C4-2B (cell line): ENCODE results near the gene DNAJC13.

Source experiments
- ZFX ChIP-seq: fragments of 450-650 bp; IDR thresholded peaks from 2 replicates; pipeline ENCODE4 v1.6.1; 2017
- TF ChIP-seq, protein P1 (sequence below): fragments of 450-650 bp; conservative IDR thresholded peaks from 2 replicates; pipeline ENCODE4 v1.5.1; 2017; ENCODE audit warnings: mild to moderate bottlenecking

GRCh38 chr3:132394320-132394719 lies 23.0 kb upstream of the DNAJC13 start:
- TF ChIP-seq, protein P1, sequence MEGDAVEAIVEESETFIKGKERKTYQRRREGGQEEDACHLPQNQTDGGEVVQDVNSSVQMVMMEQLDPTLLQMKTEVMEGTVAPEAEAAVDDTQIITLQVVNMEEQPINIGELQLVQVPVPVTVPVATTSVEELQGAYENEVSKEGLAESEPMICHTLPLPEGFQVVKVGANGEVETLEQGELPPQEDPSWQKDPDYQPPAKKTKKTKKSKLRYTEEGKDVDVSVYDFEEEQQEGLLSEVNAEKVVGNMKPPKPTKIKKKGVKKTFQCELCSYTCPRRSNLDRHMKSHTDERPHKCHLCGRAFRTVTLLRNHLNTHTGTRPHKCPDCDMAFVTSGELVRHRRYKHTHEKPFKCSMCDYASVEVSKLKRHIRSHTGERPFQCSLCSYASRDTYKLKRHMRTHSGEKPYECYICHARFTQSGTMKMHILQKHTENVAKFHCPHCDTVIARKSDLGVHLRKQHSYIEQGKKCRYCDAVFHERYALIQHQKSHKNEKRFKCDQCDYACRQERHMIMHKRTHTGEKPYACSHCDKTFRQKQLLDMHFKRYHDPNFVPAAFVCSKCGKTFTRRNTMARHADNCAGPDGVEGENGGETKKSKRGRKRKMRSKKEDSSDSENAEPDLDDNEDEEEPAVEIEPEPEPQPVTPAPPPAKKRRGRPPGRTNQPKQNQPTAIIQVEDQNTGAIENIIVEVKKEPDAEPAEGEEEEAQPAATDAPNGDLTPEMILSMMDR = no peak
- no peak for TF ChIP-seq ZFX
